Activated T-helper 2 cell treated with anti-CD3 and anti-CD28 coated beads, Interferon-gamma antibody, Interleukin-2, Interleukin-4, amounts not matched to agents 10 μg/mL and 5 μg/mL and 100 μg/mL, durations not matched to agents 14 hours and 24 hours and 36 hours (primary cell): Measurements from ENCODE around the gene TRIM4. TPM values are rescaled to one million over a fixed set of nuclear protein-coding genes. Genes with fewer than 3 reads are reported as not detected.
"Not testable (repeated sequence)": the region's sequence is repeated elsewhere in the genome, so short reads cannot be mapped to it uniquely, and the experiment has no call there.

Source experiments
- DNase-seq: peaks from one replicate; pipeline ENCODE4 v3.0.0; 2021; ENCODE audit warnings: low spot score
- H3K27ac Mint-ChIP-seq: one replicate; pipeline ENCODE4 v1.8.0; 2021; ENCODE audit warnings: mixed read lengths
- H3K27me3 Mint-ChIP-seq: one replicate; pipeline ENCODE4 v1.8.0; 2021; ENCODE audit warnings: low read depth, mixed read lengths
- H3K36me3 Mint-ChIP-seq: one replicate; pipeline ENCODE4 v1.8.0; 2021; ENCODE audit warnings: low read depth, mixed read lengths
- H3K4me1 Mint-ChIP-seq: one replicate; pipeline ENCODE4 v1.8.0; 2021; ENCODE audit warnings: low read depth, mixed read lengths
- H3K4me3 Mint-ChIP-seq: one replicate; pipeline ENCODE4 v1.8.0; 2021; ENCODE audit warnings: low read depth, mild to moderate bottlenecking, moderate library complexity, mixed read lengths
- H3K9me3 Mint-ChIP-seq: one replicate; pipeline ENCODE4 v1.8.0; 2021; ENCODE audit warnings: mixed read lengths
- intact Hi-C: fragments of 100-400 bp; cut with micrococcal nuclease; formaldehyde crosslinking; loops from one replicate; pipeline ENCODE4 v1.15.1; 2023
- total RNA-seq: library from RNA; stranded (reverse); gene quantifications from 2 replicates; pipeline ENCODE4 v1.2.3, GENCODE V29; 2022

TRIM4 gene
- total RNA-seq, 1 donor from 2014 or later: 23.2 TPM

- Mint-ChIP-seq H3K4me1 (peaks cover 6% of the 10 kb centered on the region), H3K9me3 (no peaks in the 10 kb centered on the region), H3K36me3 (peaks cover 65% of the 10 kb centered on the region), H3K4me3 (no peak overlapping the region), H3K27ac (no peak overlapping the region), H3K27me3 (no peaks in the 10 kb centered on the region)
- intact Hi-C loops: no loop called here
- DNase-seq: no peak
Observed at GRCh38 chr7:99899830-99900519, 19.4 kb downstream of the TRIM4 start.

- H3K4me3 Mint-ChIP-seq: no peak overlapping the region
- no peaks in the 10 kb centered on the region for H3K27me3 Mint-ChIP-seq
- intact Hi-C loops: no loop called here
- no peak overlapping the region for H3K27ac Mint-ChIP-seq
- peaks cover 6% of the 10 kb centered on the region for H3K4me1 Mint-ChIP-seq
- no peak for DNase-seq
- H3K36me3 Mint-ChIP-seq: peaks cover 59% of the 10 kb centered on the region
- no peaks in the 10 kb centered on the region for H3K9me3 Mint-ChIP-seq
Observed at GRCh38 chr7:99898836-99899235, 20.5 kb downstream of the TRIM4 start.

- peaks cover 6% of the 10 kb centered on the region for H3K4me1 Mint-ChIP-seq
- H3K27ac Mint-ChIP-seq: no peak overlapping the region
- H3K9me3 Mint-ChIP-seq: no peaks in the 10 kb centered on the region
Observed at GRCh38 chr7:99898023-99898357, 21.3 kb downstream of the TRIM4 start.

GRCh38 chr7:99897322-99898022, 21.9 kb downstream of the TRIM4 start:
- peaks cover 6% of the 10 kb centered on the region for H3K4me1 Mint-ChIP-seq

More at GRCh38 chr7:99898023-99898357, 21.3 kb downstream of the TRIM4 start:
- Mint-ChIP-seq H3K36me3 (peaks cover 56% of the 10 kb centered on the region), H3K4me3 (no peak overlapping the region), H3K27me3 (no peaks in the 10 kb centered on the region)
- intact Hi-C loops: no loop called here
- no peak for DNase-seq

GRCh38 chr7:99894738-99895137, 24.6 kb downstream of the TRIM4 start:
- Mint-ChIP-seq H3K9me3 (peaks cover 7% of the 10 kb centered on the region), H3K4me1 (peaks cover 6% of the 10 kb centered on the region), H3K36me3 (peaks cover 61% of the 10 kb centered on the region), H3K27me3 (no peaks in the 10 kb centered on the region), H3K27ac (no peak overlapping the region), H3K4me3 (no peak overlapping the region)
- intact Hi-C loops: no loop called here
- DNase-seq: no peak

More at GRCh38 chr7:99897322-99898022, 21.9 kb downstream of the TRIM4 start:
- intact Hi-C loops: no loop called here
- Mint-ChIP-seq H3K9me3 (no peaks in the 10 kb centered on the region), H3K4me3 (no peak overlapping the region), H3K36me3 (peaks cover 56% of the 10 kb centered on the region), H3K27me3 (no peaks in the 10 kb centered on the region), H3K27ac (no peak overlapping the region)
- DNase-seq: no peak

- H3K9me3 Mint-ChIP-seq: peaks cover 8% of the 10 kb centered on the region
- intact Hi-C loops: no loop called here
- no peak for DNase-seq
- peaks cover 55% of the 10 kb centered on the region for H3K36me3 Mint-ChIP-seq
- H3K4me3 Mint-ChIP-seq: no peak overlapping the region
- no peaks in the 10 kb centered on the region for H3K27me3 Mint-ChIP-seq
- H3K4me1 Mint-ChIP-seq: peaks cover 6% of the 10 kb centered on the region
- H3K27ac Mint-ChIP-seq: no peak overlapping the region
Observed at GRCh38 chr7:99893280-99893679, 26.1 kb downstream of the TRIM4 start.

- H3K27ac Mint-ChIP-seq, H3K27me3 Mint-ChIP-seq, H3K4me3 Mint-ChIP-seq, intact Hi-C loops, H3K4me1 Mint-ChIP-seq, H3K9me3 Mint-ChIP-seq, DNase-seq: not testable (repeated sequence)
- peaks cover 48% of the 10 kb centered on the region for H3K36me3 Mint-ChIP-seq
Observed at GRCh38 chr7:99890348-99890747, 29.0 kb downstream of the TRIM4 start.

GRCh38 chr7:99888366-99888765, 31.0 kb downstream of the TRIM4 start:
- H3K4me3 Mint-ChIP-seq, H3K27me3 Mint-ChIP-seq, H3K4me1 Mint-ChIP-seq, DNase-seq, intact Hi-C loops, H3K27ac Mint-ChIP-seq, H3K9me3 Mint-ChIP-seq: not testable (repeated sequence)
- peaks cover 47% of the 10 kb centered on the region for H3K36me3 Mint-ChIP-seq

- Mint-ChIP-seq H3K36me3 (peaks cover 3% of the 10 kb centered on the region), H3K27ac (no peak overlapping the region), H3K27me3 (no peaks in the 10 kb centered on the region), H3K4me1 (no peaks in the 10 kb centered on the region), H3K9me3 (no peaks in the 10 kb centered on the region), H3K4me3 (no peak overlapping the region)
- intact Hi-C loops: no loop called here
- no peak for DNase-seq
Observed at GRCh38 chr7:99881370-99881769, 38.0 kb downstream of the TRIM4 start.

GRCh38 chr7:99876933-99877332, 42.4 kb downstream of the TRIM4 start, which contains the start of gene OR2AE1:
OR2AE1 (minus strand) TSS chr7:99877033; CDS start chr7:99877033, 0 bp downstream.
- intact Hi-C loops: no loop called here
- H3K36me3 Mint-ChIP-seq: no peaks in the 10 kb centered on the region
- no peaks in the 10 kb centered on the region for H3K4me1 Mint-ChIP-seq
- H3K9me3 Mint-ChIP-seq: no peaks in the 10 kb centered on the region
- no peak within 1 kb of the TSS for H3K4me3 Mint-ChIP-seq
- H3K27me3 Mint-ChIP-seq: no peaks in the 10 kb centered on the region
- no peak within 1 kb of the TSS for H3K27ac Mint-ChIP-seq
- DNase-seq: no peak

- Mint-ChIP-seq H3K27ac (no peak overlapping the region), H3K4me1 (no peaks in the 10 kb centered on the region), H3K4me3 (no peak overlapping the region), H3K9me3 (no peaks in the 10 kb centered on the region), H3K27me3 (no peaks in the 10 kb centered on the region), H3K36me3 (no peaks in the 10 kb centered on the region)
- no peak for DNase-seq
- intact Hi-C loops: no loop called here
Observed at GRCh38 chr7:99876491-99876890, 42.8 kb downstream of the TRIM4 start.

GRCh38 chr7:99868246-99868645, 51.1 kb downstream of the TRIM4 start:
- no peaks in the 10 kb centered on the region for H3K9me3 Mint-ChIP-seq
- H3K27ac Mint-ChIP-seq: no peak overlapping the region
- no peak overlapping the region for H3K4me3 Mint-ChIP-seq
- DNase-seq: no peak
- peaks cover 23% of the 10 kb centered on the region for H3K27me3 Mint-ChIP-seq
- H3K36me3 Mint-ChIP-seq: no peaks in the 10 kb centered on the region
- no peaks in the 10 kb centered on the region for H3K4me1 Mint-ChIP-seq
- intact Hi-C loops: no loop called here

GRCh38 chr7:99867477-99867876, 51.9 kb downstream of the TRIM4 start:
- H3K4me3 Mint-ChIP-seq, H3K27ac Mint-ChIP-seq, H3K36me3 Mint-ChIP-seq, H3K4me1 Mint-ChIP-seq, intact Hi-C loops, DNase-seq, H3K9me3 Mint-ChIP-seq: not testable (repeated sequence)
- H3K27me3 Mint-ChIP-seq: peaks cover 25% of the 10 kb centered on the region
